Measurements from ENCODE around the gene CHD6. TPM values are rescaled to one million over a fixed set of nuclear protein-coding genes. Genes with fewer than 3 reads are reported as not detected.

The CHD6 gene
- total RNA-seq, 2 donors from 2014 or later = 27.8 to 29.4 TPM

- no peak for DNase-seq
These were observed 120.8 kb downstream of the CHD6 start for GRCh38 chr20:41497186-41497895.

GRCh38 chr20:41494451-41494850 lies 123.7 kb downstream of the CHD6 start:
- ATAC-seq = no peak
- intact Hi-C loops (cut with DNase I, micrococcal nuclease) = no loop called here

More at GRCh38 chr20:41497186-41497895, 120.8 kb downstream of the CHD6 start:
- intact Hi-C loops (cut with DNase I, micrococcal nuclease) = no loop called here
- ATAC-seq = no peak

GRCh38 chr20:41483553-41483930 lies 134.6 kb downstream of the CHD6 start:
- ATAC-seq = no peak
- DNase-seq = no peak
- intact Hi-C loops (cut with DNase I, micrococcal nuclease) = no loop called here

More at GRCh38 chr20:41494451-41494850, 123.7 kb downstream of the CHD6 start:
- DNase-seq = no peak

GRCh38 chr20:41482647-41483552 lies 135.3 kb downstream of the CHD6 start:
- intact Hi-C loops (cut with DNase I, micrococcal nuclease) = no loop called here
- no peak for DNase-seq
- ATAC-seq = no peak

- ATAC-seq (peak; percentile 73), DNase-seq (no peak)
- intact Hi-C loops (cut with DNase I, micrococcal nuclease) = no loop called here
These were observed 138.0 kb downstream of the CHD6 start for GRCh38 chr20:41480054-41480770.

- ATAC-seq = no peak
- intact Hi-C loops (cut with DNase I, micrococcal nuclease) = no loop called here
- DNase-seq = no peak
These were observed 139.1 kb downstream of the CHD6 start for GRCh38 chr20:41479113-41479512.

- ATAC-seq = no peak
- DNase-seq = no peak
- intact Hi-C loops (cut with DNase I, micrococcal nuclease) = no loop called here
These were observed 140.2 kb downstream of the CHD6 start for GRCh38 chr20:41478026-41478425.

GRCh38 chr20:41476446-41476845 lies 141.7 kb downstream of the CHD6 start:
- ATAC-seq (peak; percentile 24), DNase-seq (no peak)
- intact Hi-C loops (cut with DNase I, micrococcal nuclease) = no loop called here

- peak in 1 of 2 donors; percentile 44 for DNase-seq
- peak; percentile 87 for ATAC-seq
- intact Hi-C loops (cut with DNase I, micrococcal nuclease) = no loop called here
These were observed 142.2 kb downstream of the CHD6 start for GRCh38 chr20:41476013-41476441.

GRCh38 chr20:41475503-41475902 lies 142.7 kb downstream of the CHD6 start:
- ATAC-seq (no peak), DNase-seq (no peak)
- intact Hi-C loops (cut with DNase I, micrococcal nuclease) = no loop called here

GRCh38 chr20:41470362-41471095 lies 147.6 kb downstream of the CHD6 start:
- ATAC-seq (no peak), DNase-seq (no peak)
- intact Hi-C loops (cut with DNase I, micrococcal nuclease) = no loop called here

GRCh38 chr20:41469868-41470267 lies 148.3 kb downstream of the CHD6 start:
- DNase-seq = no peak
- no peak for ATAC-seq
- intact Hi-C loops (cut with DNase I, micrococcal nuclease) = no loop called here

GRCh38 chr20:41468994-41469600 lies 149.1 kb downstream of the CHD6 start:
- intact Hi-C loops (cut with DNase I, micrococcal nuclease) = no loop called here
- DNase-seq = no peak
- ATAC-seq = no peak

GRCh38 chr20:41467690-41468089 lies 150.5 kb downstream of the CHD6 start:
- ATAC-seq (no peak), DNase-seq (no peak)
- intact Hi-C loops (cut with DNase I, micrococcal nuclease) = no loop called here

GRCh38 chr20:41467220-41467619 lies 151.0 kb downstream of the CHD6 start:
- intact Hi-C loops (cut with DNase I, micrococcal nuclease) = no loop called here
- DNase-seq = no peak
- no peak for ATAC-seq

- DNase-seq = no peak
- intact Hi-C loops (cut with DNase I, micrococcal nuclease) = no loop called here
- ATAC-seq = peak; percentile 50
These were observed 154.6 kb downstream of the CHD6 start for GRCh38 chr20:41463567-41463966.

- DNase-seq (no peak), ATAC-seq (no peak)
- intact Hi-C loops (cut with DNase I, micrococcal nuclease) = no loop called here
These were observed 155.6 kb downstream of the CHD6 start for GRCh38 chr20:41462372-41463161.

GRCh38 chr20:41458761-41459160 lies 159.4 kb downstream of the CHD6 start:
- DNase-seq (no peak), ATAC-seq (no peak)
- intact Hi-C loops (cut with DNase I, micrococcal nuclease) = no loop called here

Measured in left colon (tissue), 2 donors.